Psoas muscle (tissue), 8 donors: ENCODE data around the gene FFAR2. TPM values are rescaled to one million over a fixed set of nuclear protein-coding genes. Genes with fewer than 3 reads are reported as not detected.

ENCODE experiments used
- ATAC-seq, 4 donors: fragments of 200-7000 bp; cut with Tn5 transposase; one replicate each; pipeline ENCODE4 v1.9.1; 2020; ENCODE audit warnings: moderate library complexity in 3 of 4, mild to moderate bottlenecking in 2 of 4
- DNase-seq, 2 donors: peaks; one replicate each; pipeline ENCODE4 v3.0.0-alpha.2; 2020
- H3K27ac ChIP-seq: fragments of 200-600 bp; one replicate; pipeline ENCODE4 v1.8.0; 2022
- H3K27me3 ChIP-seq, 3 donors: fragments of 200-600 bp in 1 of 3; one replicate each; pipeline versions ENCODE4 v1.6.1 to v1.8.0; 2013 to 2022; ENCODE audit warnings: low read length in 2 of 3, mild to moderate bottlenecking in 2 of 3, moderate library complexity in 1 of 3; ENCODE audit not compliant: insufficient read depth in 3 of 3
- H3K36me3 ChIP-seq, 2 donors: fragments of 200-600 bp in 1 of 2; one replicate each; pipeline versions ENCODE4 v1.6.1 to v1.8.0; 2013 to 2022; ENCODE audit warnings: low read depth in 1 of 2, mild to moderate bottlenecking in 1 of 2, moderate library complexity in 1 of 2; ENCODE audit not compliant: insufficient read depth in 1 of 2
- H3K4me1 ChIP-seq: fragments of 200-600 bp; one replicate; pipeline ENCODE4 v1.8.0; 2022
- H3K4me3 ChIP-seq: fragments of 200-600 bp; one replicate; pipeline ENCODE4 v1.8.0; 2022; ENCODE audit warnings: mild to moderate bottlenecking
- H3K9me3 ChIP-seq: fragments of 200-600 bp; one replicate; pipeline ENCODE4 v1.8.0; 2022
- CTCF ChIP-seq: fragments of 200-600 bp; IDR thresholded peaks from one replicate; pipeline ENCODE4 v1.8.0; 2022; ENCODE audit warnings: antibody characterized with exemption
- WGBS, 3 donors: extraction: QIAGEN DNeasy Blood & Tissue Kit; methylation state at CpG; one replicate each; pipeline versions ENCODE4 v1.1.6 to v1.1.7; 2013; 5-methylcytosine and 5-hydroxymethylcytosine counted together
- intact Hi-C, 2 donors: fragments of 100-400 bp; cut with DNase I; formaldehyde crosslinking; loops; one replicate each; pipeline versions ENCODE4 v1.11.0 to v1.14.2; 2022
- polyA plus RNA-seq, 3 donors: library from polyadenylated mRNA; stranded (reverse); fragments of 200-250 nt; gene quantifications; one replicate each; pipeline ENCODE4 v1.2.3, GENCODE V29; 2013
- total RNA-seq, 4 donors: library from RNA; stranded (reverse); fragmentation: NEBNext Ultra II Directional in 2 of 4; extraction: Animal tissue kit (Norgen Biotek cat#: 25700) in 2 of 4; gene quantifications; one replicate each; pipeline versions ENCODE4 v1.2.1 to v1.2.4, GENCODE V29; 2021 to 2023
- donor health status: healthy with polysubstance abuse.
- donor health status: DM: no; HTN: no; CAD: no; lungs with moderate emphysema.
- donor health status: Bipolar disorder and iron deficiency.
- donor health status: healthy.
- donor health status: DM: yes; HTN: yes; CAD: no.
- donor health status: DM: no; HTN: no; CAD: no.
- donor health status: DM: no; HTN: no; CAD: no.
- donor health status: DM: yes; HTN: yes; CAD: no.

The FFAR2 gene
- total and polyA plus RNA-seq, 7 donors = 0.07 to 0.47 (median 0.14) TPM; not detected in 1

- 51 to 54% (median 52%) methylated on average over 7 of the region's 7 CpGs for WGBS, 3 donors
- DNase-seq (no peak), ATAC-seq (no peak)
- Histone ChIP-seq H3K36me3 (no peaks in the 10 kb centered on the region), H3K27ac (no peak overlapping the region), H3K9me3 (no peaks in the 10 kb centered on the region), H3K4me1 (no peaks in the 10 kb centered on the region), H3K4me3 (no peak overlapping the region), H3K27me3 (peaks cover 0 to 3% (median 0%) of the 10 kb centered on the region in 3 donors)
- intact Hi-C loops = no loop called here
- TF ChIP-seq CTCF = no peak
Measured at GRCh38 chr19:35484252-35485036, 36.4 kb downstream of the FFAR2 start.

- no peak overlapping the region for H3K27ac ChIP-seq
- no peaks in the 10 kb centered on the region for H3K9me3 ChIP-seq
- H3K4me3 ChIP-seq = no peak overlapping the region
- ATAC-seq (no peak), DNase-seq (no peak)
- intact Hi-C loops = no loop called here
- H3K27me3 ChIP-seq = peaks cover 0 to 5% (median 0%) of the 10 kb centered on the region in 3 donors
- no peak for TF ChIP-seq CTCF
- H3K4me1 ChIP-seq = no peaks in the 10 kb centered on the region
- 80 to 90% (median 80%) methylated on average over 3 of the region's 3 CpGs for WGBS, 3 donors
- no peaks in the 10 kb centered on the region for H3K36me3 ChIP-seq
Measured at GRCh38 chr19:35486268-35486708, 38.2 kb downstream of the FFAR2 start.

GRCh38 chr19:35487656-35488182, 39.7 kb downstream of the FFAR2 start:
- no peak for TF ChIP-seq CTCF
- H3K9me3 ChIP-seq = no peaks in the 10 kb centered on the region
- H3K4me3 ChIP-seq = no peak overlapping the region
- WGBS, 3 donors = 83 to 87% (median 84%) methylated on average over 10 of the region's 10 CpGs
- intact Hi-C loops = no loop called here
- H3K36me3 ChIP-seq = no peaks in the 10 kb centered on the region
- ATAC-seq (no peak), DNase-seq (no peak)
- H3K27me3 ChIP-seq = peaks cover 0 to 9% (median 0%) of the 10 kb centered on the region in 3 donors
- no peak overlapping the region for H3K27ac ChIP-seq
- H3K4me1 ChIP-seq = no peaks in the 10 kb centered on the region

- no peak for ATAC-seq
Measured at GRCh38 chr19:35488677-35489076, 40.6 kb downstream of the FFAR2 start.

More at GRCh38 chr19:35488677-35489076, 40.6 kb downstream of the FFAR2 start:
- no peak overlapping the region for H3K27ac ChIP-seq
- no peaks in the 10 kb centered on the region for H3K9me3 ChIP-seq
- 64 to 81% (median 75%) methylated on average over 16 of the region's 16 CpGs for WGBS, 3 donors
- no peak overlapping the region for H3K4me3 ChIP-seq
- no peak for DNase-seq
- no peaks in the 10 kb centered on the region for H3K4me1 ChIP-seq
- TF ChIP-seq CTCF = no peak
- peaks cover 0 to 9% (median 0%) of the 10 kb centered on the region in 3 donors for H3K27me3 ChIP-seq
- intact Hi-C loops = no loop called here
- no peaks in the 10 kb centered on the region for H3K36me3 ChIP-seq
